K562 (cell line): ENCODE results near the gene ADGRG1. TPM values are rescaled to one million over a fixed set of nuclear protein-coding genes. Genes with fewer than 3 reads are reported as not detected.
A peak's percentile ranks its signal among the peaks of the same experiment; 100 is the strongest.

ENCODE experiments used
- CBX1 ChIP-seq: sonication (generic); IDR thresholded peaks from 2 replicates; pipeline ENCODE4 v1.6.1; 2016; ENCODE audit warnings: antibody characterized with exemption, low read depth, mild to moderate bottlenecking
- CLOCK ChIP-seq: fragments of 250-450 bp; sonication (Bioruptor Pico); IDR thresholded peaks from 2 replicates; pipeline ENCODE4 v1.4.0; 2020; ENCODE audit warnings: mild to moderate bottlenecking, moderate library complexity, borderline replicate concordance
- DEAF1 ChIP-seq: fragments of 450-650 bp; formaldehyde crosslinking; IDR thresholded peaks from 2 replicates; pipeline ENCODE4 v1.4.0; 2020; ENCODE audit warnings: mild to moderate bottlenecking, moderate library complexity
- ETS2 ChIP-seq: IDR thresholded peaks from 2 replicates; pipeline ENCODE4 v1.6.1; 2016; ENCODE audit warnings: borderline replicate concordance, missing genetic modification characterization, mild to moderate bottlenecking, moderate library complexity, missing compliant biosample characterization; ENCODE audit not compliant: poor library complexity, severe bottlenecking
- GTF2F1 ChIP-seq: IDR thresholded peaks from 2 replicates; pipeline ENCODE4 v1.6.1; 2011; ENCODE audit warnings: low read depth, low read length, improper control_type of control experiment
- GTF3C2 ChIP-seq: IDR thresholded peaks from 3 replicates; pipeline ENCODE4 v1.6.1; 2011; ENCODE audit warnings: borderline replicate concordance, mild to moderate bottlenecking, moderate library complexity; ENCODE audit not compliant: insufficient read length; ENCODE audit errors: extremely low read depth
- HCFC1 ChIP-seq: IDR thresholded peaks from 2 replicates; pipeline ENCODE4 v1.6.1; 2012; ENCODE audit warnings: low read depth, low read length, improper control_type of control experiment
- HDAC6 ChIP-seq: IDR thresholded peaks from 2 replicates; pipeline ENCODE4 v1.6.1; 2012; ENCODE audit warnings: low read depth, mild to moderate bottlenecking, control low read depth, inconsistent platforms, low read length, moderate library complexity
- KDM4B ChIP-seq, 2 experiments: fragments of 450-650 bp in 1 of 2; sonication (generic) in 1 of 2; IDR thresholded peaks; 2 replicates each; pipeline ENCODE4 v1.6.1; 2016 to 2017; ENCODE audit warnings: borderline replicate concordance in 2 of 2, antibody characterized with exemption in 1 of 2, low read depth in 1 of 2, mild to moderate bottlenecking in 1 of 2
- MAFG ChIP-seq: fragments of 450-650 bp; conservative IDR thresholded peaks from 2 replicates; pipeline ENCODE4 v1.6.1; 2016; ENCODE audit warnings: missing genetic modification characterization, missing compliant biosample characterization
- MEIS2 ChIP-seq: fragments of 450-650 bp; IDR thresholded peaks from 2 replicates; pipeline ENCODE4 v1.6.1; 2014; ENCODE audit warnings: mild to moderate bottlenecking; ENCODE audit not compliant: partially characterized antibody
- MTA1 ChIP-seq: fragments of 450-650 bp; IDR thresholded peaks from 2 replicates; pipeline ENCODE4 v1.6.1; 2017; ENCODE audit warnings: borderline replicate concordance
- MTA2 ChIP-seq: fragments of 450-650 bp; IDR thresholded peaks from 2 replicates; pipeline ENCODE4 v1.6.1; 2016; ENCODE audit warnings: low read depth
- STAG1 ChIP-seq: sonication (generic); formaldehyde crosslinking; IDR thresholded peaks from 2 replicates; pipeline ENCODE4 v1.5.0; 2020; ENCODE audit warnings: missing genetic modification reagents, borderline replicate concordance
- TARDBP ChIP-seq: fragments of 450-650 bp; IDR thresholded peaks from 2 replicates; pipeline ENCODE4 v1.6.1; 2016
- TCFL5 ChIP-seq: fragments of 250-450 bp; sonication (Bioruptor Pico); conservative IDR thresholded peaks from 2 replicates; pipeline ENCODE4 v1.6.1; 2021; ENCODE audit warnings: mild to moderate bottlenecking, moderate library complexity, matching md5 sums
- VEZF1 ChIP-seq: fragments of 200-800 bp; sonication (Bioruptor generic); IDR thresholded peaks from 2 replicates; pipeline ENCODE4 v1.6.1; 2017; ENCODE audit warnings: missing genetic modification characterization, missing compliant biosample characterization
- WHSC1 ChIP-seq: IDR thresholded peaks from one replicate; pipeline ENCODE4 v1.6.1; 2012; ENCODE audit warnings: low read length, control low read depth, inconsistent platforms
- ZNF3 ChIP-seq: fragments of 250-450 bp; sonication (Bioruptor Pico); IDR thresholded peaks from 2 replicates; pipeline ENCODE4 v1.5.0; 2021; ENCODE audit warnings: mild to moderate bottlenecking, moderate library complexity
- ZNF41 ChIP-seq: fragments of 250-450 bp; sonication (Bioruptor Pico); conservative IDR thresholded peaks from 2 replicates; pipeline ENCODE4 v1.4.0; 2020; ENCODE audit warnings: mild to moderate bottlenecking
- polyA plus RNA-seq, 8 experiments: library from polyadenylated mRNA; depleted of rRNA in 4 of 8; stranded (reverse) in 5 of 8; unstranded in 3 of 8; fragments of >200 nt; fragmentation: Nextera tagmentation in 2 of 8; fragmentation: Illumina TruSeq in 1 of 8; extraction: Ambion mirVana in 2 of 8; extraction: Trizol in 1 of 8; gene quantifications; 2 replicates each; pipeline versions ENCODE4 v1.2.1 to v1.2.3, GENCODE V29; 2011 to 2014; ENCODE audit warnings: inconsistent platforms in 1 of 8, missing spikeins in 1 of 8
- total RNA-seq, 7 experiments: library from RNA; depleted of rRNA in 6 of 7; stranded (reverse); fragments of >200 nt in 6 of 7; fragmentation: Illumina TruSeq in 2 of 7; extraction: Trizol in 2 of 7; gene quantifications; 2 replicates each; pipeline versions ENCODE4 v1.2.1 to v1.2.3, GENCODE V29; 2011 to 2021; ENCODE audit warnings: low replicate concordance in 1 of 7

The ADGRG1 gene
- total and polyA plus RNA-seq, 9 of the 15 experiments (the other 6 are each of a cell fraction or from before 2014, with no cell fraction given), result 0.04 to 0.31 (median 0.16) TPM; not detected in 6

- TF ChIP-seq HCFC1, result no peak
- no peak for TF ChIP-seq WHSC1
- no peak for TF ChIP-seq ETS2 (tag)
- no peak for TF ChIP-seq CLOCK (CRISPR knock-in tag)
- TF ChIP-seq HDAC6, result no peak
- no peak for TF ChIP-seq MTA1
- TF ChIP-seq DEAF1 (CRISPR knock-in tag), result peak; percentile 83
- TF ChIP-seq VEZF1 (CRISPR knock-in tag), result no peak
- no peak for TF ChIP-seq GTF2F1
- no peak for TF ChIP-seq TCFL5 (CRISPR knock-in tag)
- no peak for TF ChIP-seq MAFG (tag)
- TF ChIP-seq MTA2, result no peak
- no peak for TF ChIP-seq ZNF3 (CRISPR knock-in tag)
- TF ChIP-seq MEIS2, result peak; percentile 5
- no peak for TF ChIP-seq TARDBP
- no peak for TF ChIP-seq GTF3C2
- TF ChIP-seq ZNF41 (CRISPR knock-in tag), result no peak
- no peak for TF ChIP-seq KDM4B (IDR thresholded peaks at IDR 0.05; ENCODE audit: borderline replicate concordance in 2 of 2, low read depth in 1 of 2)
- TF ChIP-seq CBX1, result no peak
- TF ChIP-seq STAG1 (CRISPR knock-in tag), result peak; percentile 77; the same call in 1 of the 2 replicates
Measured at GRCh38 chr16:57591086-57591869, 37.2 kb upstream of the ADGRG1 start (continued).
